Measurements from ENCODE around the gene NUDC.

NUDC gene

GRCh38 chr1:26922431-26922729 is 837 bp downstream of the NUDC start:
- no peak for TF ChIP-seq CTCF (IDR thresholded peaks at IDR 0.05; ENCODE audit: insufficient read depth, low read depth, low read length, missing control alignments)
- DNase-seq (ENCODE audit: low read depth): no peak
- H3K4me3 ChIP-seq (ENCODE audit: low read length): peak overlapping the region; percentile 78

DNA sequence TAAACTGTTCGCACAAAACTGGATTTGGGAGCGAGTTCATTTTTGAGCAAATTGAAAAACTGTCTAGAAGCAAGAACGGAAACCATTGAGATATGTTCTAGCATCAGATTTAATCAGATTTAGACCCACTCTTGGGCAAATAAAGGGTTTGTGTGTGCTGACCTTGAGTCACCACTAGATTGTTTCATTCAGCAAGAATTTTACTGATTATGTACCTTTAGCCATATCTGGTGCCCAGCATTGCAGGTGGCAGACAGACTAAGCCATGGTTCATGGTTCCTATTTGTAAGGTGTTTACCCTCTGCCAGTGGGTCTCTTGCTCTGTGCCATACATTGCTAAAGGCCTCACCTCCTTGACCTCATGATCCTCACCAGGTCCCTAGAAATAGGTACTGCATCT is 1.4 kb downstream of the NUDC start:
- TF ChIP-seq CTCF (IDR thresholded peaks at IDR 0.05; ENCODE audit: insufficient read depth, low read depth, low read length, missing control alignments): no peak
- peak overlapping the region; percentile 78 for H3K4me3 ChIP-seq (ENCODE audit: low read length)
- DNase-seq (ENCODE audit: low read depth): no peak

- no peak overlapping the region for H3K4me3 ChIP-seq (ENCODE audit: low read length)
- no peak for TF ChIP-seq CTCF (IDR thresholded peaks at IDR 0.05; ENCODE audit: insufficient read depth, low read depth, low read length, missing control alignments)
- peak; percentile 46 for DNase-seq (ENCODE audit: low read depth)
Observed at GRCh38 chr1:26923711-26924110, 2.2 kb downstream of the NUDC start.

GRCh38 chr1:26932531-26932930 is 11.0 kb downstream of the NUDC start:
- no peak overlapping the region for H3K4me3 ChIP-seq (ENCODE audit: low read length)
- no peak for DNase-seq (ENCODE audit: low read depth)
- no peak for TF ChIP-seq CTCF (IDR thresholded peaks at IDR 0.05; ENCODE audit: insufficient read depth, low read depth, low read length, missing control alignments)

- H3K4me3 ChIP-seq (ENCODE audit: low read length): no peak overlapping the region
- TF ChIP-seq CTCF (IDR thresholded peaks at IDR 0.05; ENCODE audit: insufficient read depth, low read depth, low read length, missing control alignments): no peak
- no peak for DNase-seq (ENCODE audit: low read depth)
Observed at GRCh38 chr1:26936823-26937222, 15.3 kb downstream of the NUDC start.

DNA sequence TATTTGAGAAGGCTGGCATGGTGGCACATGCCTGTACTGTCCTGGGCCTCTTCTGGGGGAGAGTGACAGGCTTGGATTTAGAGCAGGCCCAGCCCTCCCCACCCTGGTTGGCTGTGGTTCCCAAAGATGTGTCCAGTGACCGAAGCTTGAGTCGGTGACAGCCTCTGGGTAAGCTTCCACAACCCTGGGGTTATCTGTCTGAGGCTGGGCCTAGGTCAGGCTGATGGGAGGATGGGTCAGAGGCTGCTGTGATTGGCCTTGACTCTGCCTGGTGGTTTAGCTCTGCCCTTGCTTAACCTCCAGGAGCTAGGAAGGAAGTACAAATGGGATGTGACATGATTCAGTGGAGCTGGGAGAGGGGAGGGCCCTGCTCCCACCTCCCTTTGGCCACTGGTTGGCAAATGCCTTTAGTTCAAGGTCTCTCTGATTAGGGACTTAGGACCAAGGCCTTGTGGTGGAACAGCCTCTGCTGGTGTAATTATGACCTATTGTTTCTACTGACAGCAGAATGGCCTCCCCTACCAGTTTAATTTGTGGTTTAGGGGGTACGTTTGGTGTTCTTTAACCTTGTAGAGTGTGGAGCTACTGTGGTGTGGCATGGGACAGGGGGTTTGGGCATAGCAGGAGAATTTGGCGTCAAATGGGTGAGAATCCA is 16.6 kb downstream of the NUDC start:
- H3K4me3 ChIP-seq (ENCODE audit: low read length): no peak overlapping the region
- no peak for DNase-seq (ENCODE audit: low read depth)
- no peak for TF ChIP-seq CTCF (IDR thresholded peaks at IDR 0.05; ENCODE audit: insufficient read depth, low read depth, low read length, missing control alignments)

- DNase-seq (ENCODE audit: low read depth): no peak
- no peak for TF ChIP-seq CTCF (IDR thresholded peaks at IDR 0.05; ENCODE audit: insufficient read depth, low read depth, low read length, missing control alignments)
- no peak overlapping the region for H3K4me3 ChIP-seq (ENCODE audit: low read length)
Observed at GRCh38 chr1:26938659-26939025, 17.1 kb downstream of the NUDC start.

Measured in epithelial cell of esophagus (primary cell).